ENCODE measurements around the gene MGMT. TPM values are rescaled to one million over a fixed set of nuclear protein-coding genes. Genes with fewer than 3 reads are reported as not detected.

The MGMT gene
- total RNA-seq, 2 experiments from 2014 or later, result 24.6 to 26.0 TPM

DNA sequence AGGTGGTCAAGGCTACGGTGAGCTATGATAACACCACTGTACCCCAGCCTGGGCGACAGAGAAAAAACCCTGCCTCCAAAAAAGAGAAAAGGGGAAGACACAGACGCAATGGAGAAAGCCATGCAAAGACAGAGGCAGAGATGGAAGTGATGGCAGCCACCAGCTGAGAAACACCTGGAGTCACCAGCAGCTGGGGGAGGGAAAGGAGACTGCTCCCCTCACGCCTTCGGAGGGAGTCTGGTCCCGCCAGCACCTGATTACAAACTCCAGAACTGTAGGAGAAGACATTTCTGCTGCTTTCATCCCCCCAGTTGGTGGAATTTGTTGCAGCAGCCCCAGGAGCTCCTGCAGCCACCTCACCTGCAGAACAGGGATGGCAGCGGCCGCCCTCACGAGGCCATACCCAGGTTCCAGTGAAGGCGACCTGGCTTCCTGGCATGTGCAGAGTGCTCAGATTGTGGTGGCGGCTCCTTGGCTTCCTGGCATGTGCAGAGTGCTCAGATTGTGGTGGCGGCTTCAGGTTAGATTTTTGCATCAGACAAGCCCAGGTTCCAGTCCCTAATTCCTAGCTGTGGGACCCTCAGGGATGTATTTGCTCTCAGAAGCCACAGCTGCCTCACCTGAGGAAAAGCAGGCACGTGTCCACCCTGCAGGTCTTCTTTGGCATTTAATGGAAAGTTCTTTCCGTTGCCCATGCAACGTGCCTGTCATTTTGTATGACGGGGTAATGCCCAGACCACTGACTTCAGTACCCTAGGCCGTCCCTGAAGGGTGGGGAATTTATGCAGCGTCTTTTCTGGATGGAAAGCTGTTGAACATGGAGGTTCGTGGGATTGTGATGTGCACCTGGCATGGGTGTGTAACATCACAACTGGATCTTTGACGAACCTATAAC lies 314.1 kb downstream of the MGMT start:
- Mint-ChIP-seq H3K9me3 (peaks cover 13% of the 10 kb centered on the region), H3K4me1 (ENCODE audit: low read depth) (no peaks in the 10 kb centered on the region), H3K36me3 (ENCODE audit: low read depth) (peaks cover 4% of the 10 kb centered on the region), H3K4me3 (no peak overlapping the region), H3K27ac (no peak overlapping the region), H3K27me3 (ENCODE audit: low read depth) (no peaks in the 10 kb centered on the region)
- CTCF ChIA-PET, result no interaction called here
- no peak for DNase-seq
- intact Hi-C loops (cut with micrococcal nuclease), result no loop called here

DNA sequence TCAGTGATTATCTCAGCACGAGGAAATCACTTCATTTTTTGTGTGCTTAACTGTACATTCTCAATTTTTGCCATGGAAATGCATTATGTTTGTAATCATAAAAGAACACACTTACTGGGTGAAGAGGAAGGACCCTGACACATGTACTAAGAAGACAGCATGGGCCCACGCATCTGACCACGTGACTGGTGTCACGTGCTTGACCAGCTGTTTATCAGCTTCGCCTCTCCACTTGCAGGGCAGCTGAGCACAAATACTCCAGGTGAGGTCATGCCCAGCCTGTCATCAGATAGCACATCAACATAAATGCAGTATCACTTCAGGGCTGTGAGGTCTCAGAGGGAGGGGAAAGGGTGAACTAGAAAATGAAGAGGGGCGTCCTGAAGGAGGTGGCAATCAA lies 317.2 kb downstream of the MGMT start:
- CTCF ChIA-PET, result no interaction called here
- peaks cover 5% of the 10 kb centered on the region for H3K36me3 Mint-ChIP-seq (ENCODE audit: low read depth)
- intact Hi-C loops (cut with micrococcal nuclease), result no loop called here
- DNase-seq, result no peak
- H3K27ac Mint-ChIP-seq, result no peak overlapping the region
- H3K4me1 Mint-ChIP-seq (ENCODE audit: low read depth), result no peaks in the 10 kb centered on the region
- no peak overlapping the region for H3K4me3 Mint-ChIP-seq
- H3K9me3 Mint-ChIP-seq, result peaks cover 16% of the 10 kb centered on the region
- no peaks in the 10 kb centered on the region for H3K27me3 Mint-ChIP-seq (ENCODE audit: low read depth)

DNA sequence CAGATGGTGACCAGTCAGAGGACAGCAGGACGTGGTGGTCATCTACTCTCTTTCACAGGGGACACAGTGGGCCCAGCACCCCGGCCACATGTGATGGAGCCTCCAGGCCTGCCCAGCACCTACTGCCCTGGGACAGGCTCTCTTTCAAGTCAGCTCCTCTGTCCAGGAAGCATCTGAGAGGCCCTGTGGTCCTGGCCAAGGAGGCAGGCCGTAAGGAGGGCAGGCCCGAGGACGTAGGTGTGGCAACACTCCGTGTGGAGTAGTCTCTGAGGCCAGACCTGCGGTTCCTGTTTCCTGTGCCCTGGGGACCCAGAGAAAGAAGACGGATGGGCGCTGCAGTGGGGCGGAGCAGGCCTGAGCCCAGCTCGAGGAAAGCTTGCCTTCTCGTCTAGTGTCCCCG lies 317.9 kb downstream of the MGMT start:
- Mint-ChIP-seq H3K4me3 (no peak overlapping the region), H3K9me3 (peaks cover 21% of the 10 kb centered on the region), H3K27me3 (ENCODE audit: low read depth) (no peaks in the 10 kb centered on the region), H3K4me1 (ENCODE audit: low read depth) (no peaks in the 10 kb centered on the region), H3K36me3 (ENCODE audit: low read depth) (peaks cover 5% of the 10 kb centered on the region), H3K27ac (no peak overlapping the region)
- intact Hi-C loops (cut with micrococcal nuclease), result no loop called here
- CTCF ChIA-PET, result no interaction called here
- DNase-seq, result no peak

DNA sequence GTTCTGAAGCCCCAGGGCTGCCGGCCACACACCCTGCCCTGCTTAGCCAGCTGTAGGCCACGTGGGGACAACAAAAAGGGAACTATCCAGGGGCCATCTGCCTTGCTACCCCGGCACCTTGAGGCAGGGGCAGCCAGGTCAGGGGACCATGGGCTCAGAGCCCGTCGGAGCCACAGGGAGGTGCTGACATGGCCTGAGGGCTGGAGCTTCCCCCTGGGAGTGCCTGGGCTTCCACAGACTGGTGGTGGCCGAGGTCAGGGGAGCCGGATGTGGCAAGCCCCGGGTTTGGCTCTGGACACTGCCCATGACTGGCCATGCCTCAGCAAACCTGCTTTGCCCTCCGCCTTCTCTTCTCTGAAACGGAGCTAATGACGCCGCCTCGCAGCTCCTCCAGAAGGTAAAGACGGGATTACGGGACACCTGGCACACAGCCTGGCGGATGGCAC lies 318.5 kb downstream of the MGMT start:
- Mint-ChIP-seq H3K4me1 (ENCODE audit: low read depth) (no peaks in the 10 kb centered on the region), H3K27ac (no peak overlapping the region), H3K27me3 (ENCODE audit: low read depth) (no peaks in the 10 kb centered on the region), H3K36me3 (ENCODE audit: low read depth) (peaks cover 5% of the 10 kb centered on the region), H3K4me3 (no peak overlapping the region), H3K9me3 (peaks cover 26% of the 10 kb centered on the region)
- CTCF ChIA-PET, result no interaction called here
- intact Hi-C loops (cut with micrococcal nuclease), result no loop called here
- DNase-seq, result no peak

DNA sequence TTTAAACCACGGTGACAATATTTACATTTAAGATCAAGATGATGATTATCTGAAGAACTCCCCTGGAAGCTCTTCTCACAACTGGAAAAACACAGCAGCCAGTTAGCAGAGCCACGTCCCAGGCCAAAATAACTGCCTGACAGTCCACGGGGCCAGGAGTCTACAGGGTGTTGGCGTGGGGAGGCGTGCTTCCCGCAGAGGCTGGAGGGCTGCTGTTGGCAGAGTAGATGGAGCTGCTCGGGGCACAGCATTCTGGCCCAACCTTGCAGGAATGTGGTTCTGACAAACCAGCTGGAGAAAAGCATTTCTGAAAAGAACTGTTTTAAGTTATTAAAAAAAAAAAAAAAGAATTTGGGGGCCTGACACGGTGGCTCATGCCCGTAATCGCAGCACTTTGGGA lies 319.2 kb downstream of the MGMT start:
- Mint-ChIP-seq H3K4me1 (ENCODE audit: low read depth) (no peaks in the 10 kb centered on the region), H3K27ac (no peak overlapping the region), H3K9me3 (peaks cover 30% of the 10 kb centered on the region), H3K27me3 (ENCODE audit: low read depth) (no peaks in the 10 kb centered on the region), H3K4me3 (no peak overlapping the region), H3K36me3 (ENCODE audit: low read depth) (peaks cover 5% of the 10 kb centered on the region)
- intact Hi-C loops (cut with micrococcal nuclease), result no loop called here
- CTCF ChIA-PET, result no interaction called here
- no peak for DNase-seq

DNA sequence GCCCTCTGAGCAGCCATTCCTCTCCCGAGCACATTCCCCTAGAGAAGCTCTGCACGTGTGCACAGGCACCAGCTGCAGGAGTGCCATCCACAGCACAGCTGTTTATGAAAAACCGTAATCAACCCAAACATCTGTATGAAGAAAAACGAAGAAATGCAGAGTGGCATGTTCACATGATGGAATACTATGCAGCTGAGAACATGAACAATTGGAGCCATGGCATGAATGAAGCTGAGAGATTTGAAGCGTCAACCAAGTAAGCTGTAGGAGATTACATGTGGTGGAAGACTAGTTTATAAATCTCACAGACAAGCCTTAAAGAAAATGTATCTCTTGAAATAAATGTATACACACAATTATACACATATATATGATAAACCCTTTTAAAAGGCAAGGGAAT lies 320.5 kb downstream of the MGMT start:
- DNase-seq, result no peak
- Mint-ChIP-seq H3K27ac (no peak overlapping the region), H3K27me3 (ENCODE audit: low read depth) (no peaks in the 10 kb centered on the region), H3K36me3 (ENCODE audit: low read depth) (peaks cover 5% of the 10 kb centered on the region), H3K4me1 (ENCODE audit: low read depth) (no peaks in the 10 kb centered on the region), H3K4me3 (no peak overlapping the region), H3K9me3 (peaks cover 41% of the 10 kb centered on the region)
- CTCF ChIA-PET, result interaction anchor here (0.6 kb wide), 1 partner anchor 885 kb away, joined by 3 read pairs; no protein-coding TSS in a partner anchor
- intact Hi-C loops (cut with micrococcal nuclease), result no loop called here

DNA sequence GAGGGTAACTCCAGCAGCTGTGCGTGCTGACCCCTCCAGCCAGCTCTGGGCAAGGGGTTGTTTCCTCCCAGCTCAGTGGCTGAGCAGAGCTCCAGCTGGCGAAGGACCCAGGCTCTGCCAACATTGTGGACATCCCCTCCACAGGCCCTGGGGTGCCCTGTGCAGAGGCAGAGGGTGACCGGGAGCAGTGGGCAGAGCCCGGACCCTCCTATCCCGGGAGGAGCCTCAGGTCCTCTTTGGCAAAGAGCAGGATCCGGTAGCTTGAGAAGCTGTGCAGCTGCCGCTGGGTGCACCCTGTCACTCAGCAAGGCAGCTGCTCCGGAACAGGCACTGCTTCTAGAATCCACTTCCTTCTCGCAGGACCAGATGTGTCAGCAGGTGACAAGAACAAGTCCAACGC lies 321.2 kb downstream of the MGMT start:
- no peak for DNase-seq
- Mint-ChIP-seq H3K4me3 (no peak overlapping the region), H3K9me3 (peaks cover 40% of the 10 kb centered on the region), H3K4me1 (ENCODE audit: low read depth) (no peaks in the 10 kb centered on the region), H3K27ac (no peak overlapping the region), H3K27me3 (ENCODE audit: low read depth) (no peaks in the 10 kb centered on the region), H3K36me3 (ENCODE audit: low read depth) (peaks cover 5% of the 10 kb centered on the region)
- CTCF ChIA-PET, result no interaction called here
- intact Hi-C loops (cut with micrococcal nuclease), result no loop called here

DNA sequence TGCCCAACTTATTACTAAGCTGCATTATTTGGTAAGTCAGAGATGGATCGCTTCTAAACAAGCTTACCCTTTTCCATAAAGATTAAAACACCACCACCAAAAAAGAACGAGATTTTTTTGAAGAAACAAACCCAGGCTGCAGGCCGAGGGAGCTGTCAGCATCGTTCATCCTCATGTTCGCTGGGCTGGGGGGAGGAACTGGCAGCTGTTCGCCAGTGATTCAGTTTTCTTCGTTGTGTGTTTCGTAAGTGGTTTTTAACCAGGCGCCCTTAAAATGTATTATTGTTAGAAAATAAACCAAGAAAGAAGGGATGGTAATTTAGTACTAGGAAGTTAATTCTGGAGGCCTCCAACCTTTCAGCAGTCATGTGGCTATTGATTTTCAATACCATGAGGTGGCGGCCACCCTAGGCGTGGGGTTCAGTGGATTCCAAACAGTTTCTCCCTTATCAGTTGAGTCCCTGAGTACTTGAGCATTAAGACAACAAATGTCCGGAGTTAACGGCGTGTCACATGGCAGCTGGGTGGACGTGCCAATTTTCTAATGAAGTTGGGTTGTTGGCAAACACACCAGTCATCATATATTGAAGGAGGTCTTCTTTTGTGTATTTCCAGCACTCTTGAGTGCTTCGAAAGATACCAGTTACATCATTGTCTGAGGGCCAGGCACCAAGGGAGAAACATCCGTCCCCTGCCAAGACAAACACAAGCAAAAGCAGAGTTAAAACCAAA lies 323.8 kb downstream of the MGMT start:
- peaks cover 12% of the 10 kb centered on the region for H3K36me3 Mint-ChIP-seq (ENCODE audit: low read depth)
- H3K4me3 Mint-ChIP-seq, result no peak overlapping the region
- no peak overlapping the region for H3K27ac Mint-ChIP-seq

DNA sequence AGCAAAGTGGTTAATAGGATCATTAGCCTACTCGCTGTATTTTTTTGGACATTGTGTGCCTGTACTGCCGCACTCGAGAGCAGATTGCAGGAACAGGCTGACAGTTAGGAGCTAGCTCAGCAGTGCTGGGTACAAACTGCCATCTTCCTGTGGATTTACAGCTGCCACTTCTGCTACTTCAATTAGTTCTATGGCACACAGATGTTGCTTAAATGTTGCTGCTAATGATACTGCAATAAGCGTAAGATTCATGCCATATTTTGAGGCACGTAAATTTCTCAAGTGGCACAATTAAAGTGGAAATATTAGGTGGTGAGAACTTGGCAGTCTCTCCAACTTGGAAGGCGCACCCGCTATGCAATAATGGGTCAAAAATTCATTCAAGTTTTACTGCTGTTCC lies 325.1 kb downstream of the MGMT start:
- Mint-ChIP-seq H3K27ac (no peak overlapping the region), H3K4me1 (ENCODE audit: low read depth) (no peaks in the 10 kb centered on the region), H3K9me3 (peaks cover 56% of the 10 kb centered on the region), H3K4me3 (no peak overlapping the region), H3K36me3 (ENCODE audit: low read depth) (peaks cover 12% of the 10 kb centered on the region), H3K27me3 (ENCODE audit: low read depth) (no peaks in the 10 kb centered on the region)
- intact Hi-C loops (cut with micrococcal nuclease), result no loop called here
- CTCF ChIA-PET, result no interaction called here
- DNase-seq, result no peak

More for the DNA sequence above, 323.8 kb downstream of the MGMT start:
- CTCF ChIA-PET, result no interaction called here
- DNase-seq, result no peak
- intact Hi-C loops (cut with micrococcal nuclease), result no loop called here
- Mint-ChIP-seq H3K4me1 (ENCODE audit: low read depth) (no peaks in the 10 kb centered on the region), H3K9me3 (peaks cover 54% of the 10 kb centered on the region), H3K27me3 (ENCODE audit: low read depth) (no peaks in the 10 kb centered on the region)

DNA sequence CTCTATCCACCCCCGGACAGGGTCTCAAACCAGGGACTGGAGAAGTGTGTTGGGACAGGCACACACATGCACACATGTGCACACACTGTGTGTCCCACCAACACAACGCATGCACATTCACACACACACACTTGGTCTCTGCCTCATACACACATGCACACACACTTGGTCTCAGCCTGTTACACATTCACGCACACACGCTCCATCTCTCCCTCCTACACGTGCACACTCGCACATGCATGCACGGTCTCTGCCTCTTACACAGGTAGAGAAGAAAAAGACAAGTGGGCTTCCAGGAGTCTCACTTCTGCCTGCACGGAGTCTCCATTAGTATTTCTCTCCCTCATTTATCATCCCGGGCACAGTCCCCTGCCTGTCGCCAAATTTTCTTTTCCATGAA lies 325.8 kb downstream of the MGMT start:
- Mint-ChIP-seq H3K27me3 (ENCODE audit: low read depth) (no peaks in the 10 kb centered on the region), H3K4me1 (ENCODE audit: low read depth) (no peaks in the 10 kb centered on the region), H3K4me3 (no peak overlapping the region), H3K27ac (no peak overlapping the region), H3K9me3 (peaks cover 53% of the 10 kb centered on the region), H3K36me3 (ENCODE audit: low read depth) (peaks cover 10% of the 10 kb centered on the region)
- CTCF ChIA-PET, result no interaction called here
- no peak for DNase-seq
- intact Hi-C loops (cut with micrococcal nuclease), result no loop called here

DNA sequence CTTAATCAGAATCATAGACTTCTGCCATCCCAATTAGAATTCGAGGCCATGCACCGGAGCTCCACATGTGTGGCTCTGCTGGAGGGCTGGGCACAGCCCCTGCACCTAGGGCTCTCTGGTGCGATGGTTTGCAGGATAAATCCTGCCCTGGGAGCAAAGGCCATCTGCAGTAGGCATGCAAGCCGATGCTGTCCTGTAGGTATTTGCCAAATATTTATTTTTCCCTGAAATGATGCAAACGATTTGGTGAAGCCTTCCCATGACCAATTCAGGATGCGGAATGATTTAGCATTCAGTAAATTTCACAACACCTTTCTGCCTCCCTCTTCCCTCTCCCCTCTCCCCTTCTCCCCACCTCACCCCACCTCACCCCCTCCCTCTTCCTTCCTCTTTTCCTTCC lies 326.4 kb downstream of the MGMT start:
- CTCF ChIA-PET, result no interaction called here
- Mint-ChIP-seq H3K4me1 (ENCODE audit: low read depth) (no peaks in the 10 kb centered on the region), H3K27ac (no peak overlapping the region), H3K27me3 (ENCODE audit: low read depth) (no peaks in the 10 kb centered on the region), H3K9me3 (peaks cover 58% of the 10 kb centered on the region), H3K36me3 (ENCODE audit: low read depth) (peaks cover 8% of the 10 kb centered on the region), H3K4me3 (no peak overlapping the region)
- intact Hi-C loops (cut with micrococcal nuclease), result no loop called here
- no peak for DNase-seq

DNA sequence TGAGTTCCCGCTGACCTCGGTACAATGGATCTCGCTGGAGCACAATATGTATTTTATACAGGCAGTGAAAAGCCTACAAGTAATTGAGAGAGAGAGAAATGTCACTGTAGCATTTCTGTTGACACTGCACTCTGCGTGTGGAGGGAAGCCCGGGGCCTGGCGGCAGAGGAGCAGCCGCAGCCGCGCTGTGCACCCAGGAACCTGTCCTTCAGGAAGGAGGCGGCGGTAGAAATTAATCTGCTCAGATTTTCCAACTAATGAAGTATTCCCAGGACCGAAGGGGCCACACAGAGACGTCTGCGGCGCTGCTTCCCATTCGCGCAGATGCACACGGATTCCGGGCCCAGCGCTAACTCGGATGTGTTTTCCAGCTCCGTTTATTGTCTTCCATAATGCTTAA lies 327.0 kb downstream of the MGMT start:
- Mint-ChIP-seq H3K9me3 (peaks cover 60% of the 10 kb centered on the region), H3K27me3 (ENCODE audit: low read depth) (no peaks in the 10 kb centered on the region), H3K4me1 (ENCODE audit: low read depth) (no peaks in the 10 kb centered on the region), H3K36me3 (ENCODE audit: low read depth) (peaks cover 7% of the 10 kb centered on the region), H3K27ac (no peak overlapping the region), H3K4me3 (no peak overlapping the region)
- intact Hi-C loops (cut with micrococcal nuclease), result no loop called here
- CTCF ChIA-PET, result interaction anchor here (0.6 kb wide), 1 partner anchor 800 kb away, joined by 3 read pairs; no protein-coding TSS in a partner anchor
- DNase-seq, result no peak

Measured in activated naive CD4-positive, alpha-beta T cell treated with anti-CD3 and anti-CD28 coated beads for 36 hours (primary cell).